ENCODE data around the gene CDK5.

CDK5 gene

DNA sequence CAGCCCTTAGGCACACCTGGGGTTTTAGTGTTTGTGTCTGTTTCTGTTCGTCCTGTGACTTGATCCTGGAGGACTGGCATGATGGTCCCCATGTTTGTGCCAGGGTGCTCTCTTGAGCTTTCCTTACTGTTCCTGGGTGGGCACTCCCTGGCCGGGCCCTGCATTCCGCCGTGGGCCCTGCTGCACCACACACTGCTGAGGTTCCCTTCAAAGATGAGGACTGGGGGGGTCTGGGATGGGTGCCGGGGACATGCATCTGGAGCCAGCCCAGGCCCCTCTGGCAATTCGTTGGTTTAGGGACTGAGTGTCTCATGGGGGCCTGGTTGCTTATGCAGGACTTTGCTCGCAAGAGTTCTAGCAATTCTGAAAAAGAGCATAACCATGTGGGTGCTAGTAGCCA is 33.3 kb upstream of the CDK5 start:
- DNase-seq: no peak
- TF ChIP-seq POLR2A (IDR thresholded peaks at IDR 0.05; ENCODE audit: low read length) (no peak), GATA1 (IDR thresholded peaks at IDR 0.05; ENCODE audit: low read depth, low read length) (no peak)

DNA sequence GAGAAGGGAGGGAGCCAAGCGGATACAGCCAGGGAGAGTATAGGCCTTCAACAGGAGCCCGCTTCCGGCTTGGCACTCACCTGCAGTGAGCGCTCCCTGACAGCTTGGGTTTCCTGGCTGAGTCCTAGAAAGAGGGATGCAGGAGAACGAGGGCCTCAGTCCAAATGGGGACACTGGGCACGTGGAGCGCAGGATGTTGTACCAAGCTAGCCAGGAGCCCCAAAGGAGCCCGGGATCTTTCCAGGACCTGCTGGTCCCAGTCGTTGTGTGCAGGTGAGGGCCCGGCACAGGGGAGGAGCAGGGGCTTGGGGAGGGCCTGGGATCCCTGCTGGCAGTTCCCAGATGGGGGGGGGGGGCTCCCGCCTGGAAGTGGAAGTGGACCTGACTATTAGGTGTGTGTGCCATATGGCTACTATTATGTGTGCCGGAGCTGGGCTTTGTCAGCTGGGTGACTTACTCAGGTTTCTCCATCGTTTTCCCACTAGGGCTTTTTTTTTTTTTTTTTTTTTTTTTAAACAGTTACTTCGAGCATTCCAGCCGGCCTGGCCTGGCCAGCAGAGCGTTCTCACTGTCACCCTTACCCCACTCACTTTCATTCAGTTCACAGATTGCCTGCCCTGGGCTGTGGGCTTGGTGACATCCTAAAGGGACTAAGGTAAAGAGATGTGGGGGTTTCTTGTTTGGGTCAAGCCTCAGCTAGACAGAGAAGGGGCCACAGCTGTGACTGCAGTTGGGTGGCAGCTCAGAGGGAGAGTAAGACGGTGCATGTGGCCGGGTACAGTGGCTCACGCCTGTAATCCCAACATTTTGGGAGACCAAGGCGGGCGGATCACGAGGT is 32.4 kb upstream of the CDK5 start:
- TF ChIP-seq GATA1 (IDR thresholded peaks at IDR 0.05; ENCODE audit: low read depth, low read length): no peak
- no peak for TF ChIP-seq POLR2A (IDR thresholded peaks at IDR 0.05; ENCODE audit: low read length)
- DNase-seq: no peak

DNA sequence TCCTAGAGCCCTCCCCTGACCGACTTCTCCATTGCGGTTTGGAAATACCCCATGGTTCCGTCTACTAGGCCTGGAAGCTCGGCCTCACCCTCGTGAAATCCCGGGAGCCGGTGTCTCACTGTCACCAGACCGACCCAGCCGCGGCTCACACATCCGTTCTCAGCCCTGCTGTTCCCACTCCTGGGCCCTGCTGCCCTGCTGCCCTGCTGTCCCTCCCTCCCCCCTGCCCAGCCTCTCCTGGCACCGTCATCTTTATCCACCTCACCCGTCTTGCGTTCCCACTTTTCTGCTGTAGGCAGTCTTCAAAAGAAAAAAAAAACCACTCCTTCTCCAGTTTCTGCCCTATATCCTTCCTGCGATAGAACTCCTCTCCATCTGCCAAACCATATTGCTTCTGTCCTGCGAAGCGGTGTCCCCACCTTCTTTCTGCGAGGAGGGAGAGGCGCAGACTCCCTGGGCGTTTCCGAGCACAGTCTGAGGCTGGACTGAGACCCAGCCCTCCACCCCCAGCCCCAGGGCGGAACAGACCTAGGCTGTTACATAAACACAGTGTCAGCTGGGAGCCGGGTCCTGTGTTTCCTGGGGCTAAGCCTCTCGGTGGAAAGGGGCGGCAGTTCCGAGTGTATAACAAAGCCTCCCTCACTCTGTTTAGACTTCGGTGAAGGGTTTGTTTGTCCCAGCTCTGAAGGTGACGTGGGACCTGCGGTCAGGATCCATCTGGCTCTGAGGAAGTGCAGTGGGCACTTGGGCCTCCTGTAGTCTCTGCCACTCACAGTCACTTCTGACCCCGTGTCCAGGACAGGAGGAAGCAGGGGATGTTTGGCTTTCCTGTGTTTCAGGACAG is 31.4 kb upstream of the CDK5 start:
- peak; percentile 53 to 64 for DNase-seq
- TF ChIP-seq POLR2A (IDR thresholded peaks at IDR 0.05; ENCODE audit: low read length) (peak; percentile 30), GATA1 (IDR thresholded peaks at IDR 0.05; ENCODE audit: low read depth, low read length) (no peak)

DNA sequence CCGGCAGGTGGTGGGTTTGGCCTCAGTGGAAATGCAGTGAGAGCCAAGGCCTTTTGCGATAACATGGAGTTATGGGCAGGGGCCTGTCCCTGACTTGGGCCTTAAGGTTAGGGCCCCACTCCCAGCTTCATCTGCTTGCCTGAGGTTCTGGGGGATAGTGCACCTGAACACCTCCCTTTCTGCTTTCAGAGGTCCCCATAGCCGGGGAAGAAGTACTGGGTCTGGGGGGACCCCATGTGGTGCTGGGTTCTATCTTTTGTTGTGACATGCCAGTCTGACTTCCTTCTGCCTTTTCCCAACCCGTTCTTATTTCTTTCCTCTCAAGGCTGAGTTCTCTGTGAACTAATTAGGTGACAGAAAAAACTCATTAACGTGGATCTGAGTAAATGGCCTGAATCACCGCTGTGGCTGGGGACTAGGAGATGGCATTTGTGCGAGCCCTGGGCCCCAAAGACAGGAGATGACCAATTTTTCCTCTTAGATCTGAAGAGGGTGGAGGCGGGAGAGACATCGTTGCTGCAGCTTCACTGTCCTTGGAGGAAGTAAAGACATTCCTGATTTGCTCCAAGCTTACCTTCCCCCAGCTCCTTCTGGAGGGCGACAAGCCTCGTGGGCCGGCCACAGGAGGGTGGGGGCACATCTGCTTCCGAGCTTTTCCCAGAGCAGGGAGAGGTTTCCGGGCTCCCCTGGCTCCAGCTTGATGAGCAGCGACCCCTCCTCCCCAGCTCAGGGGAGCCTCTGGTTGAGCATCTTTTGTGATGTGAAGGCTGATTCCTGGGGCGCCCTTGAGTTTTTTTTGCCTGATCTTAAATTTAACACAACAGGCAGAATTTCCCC is 30.5 kb upstream of the CDK5 start:
- TF ChIP-seq POLR2A (IDR thresholded peaks at IDR 0.05; ENCODE audit: low read length) (no peak), GATA1 (IDR thresholded peaks at IDR 0.05; ENCODE audit: low read depth, low read length) (no peak)
- DNase-seq: peak in 1 of 2 experiments; percentile 38

DNA sequence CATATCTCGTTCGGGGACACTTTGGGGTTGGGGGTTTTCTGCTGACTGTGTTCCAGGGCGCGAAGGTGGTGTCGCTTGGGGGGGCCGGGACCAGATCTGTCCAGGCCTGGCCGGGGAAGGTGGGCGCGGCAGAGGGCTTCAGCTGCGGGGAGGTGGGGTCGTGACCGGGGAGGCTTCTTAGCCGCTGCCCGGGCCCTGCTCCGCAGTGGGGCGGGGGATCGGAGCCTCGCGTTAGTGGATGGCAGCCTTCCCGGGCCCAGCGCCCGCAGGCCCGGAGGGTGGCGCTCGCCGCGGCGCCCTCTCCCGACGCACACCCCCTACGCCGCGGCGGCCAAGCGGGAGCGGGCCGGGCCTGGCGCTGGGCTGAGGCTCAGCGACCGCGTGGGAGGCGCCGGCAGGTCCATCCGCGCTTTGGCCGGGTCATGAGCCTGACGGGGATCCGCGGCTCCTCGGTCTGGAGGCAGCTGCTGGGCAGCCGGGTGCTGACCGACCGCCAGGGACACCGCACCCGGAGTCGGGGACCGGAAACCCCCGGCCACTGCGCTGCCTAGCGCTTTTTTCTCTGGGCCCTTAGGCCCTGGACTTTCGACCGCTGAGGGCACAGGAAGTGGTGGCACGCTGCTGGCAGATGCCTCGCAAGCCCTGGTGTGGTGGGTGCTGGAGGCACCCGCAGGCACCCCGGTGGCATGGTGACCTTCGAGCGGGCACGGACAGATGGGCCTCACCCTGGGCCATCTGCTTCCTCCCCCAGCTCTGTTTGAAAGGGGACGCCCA is 29.7 kb upstream of the CDK5 start:
- peak; percentile 64 to 72 for DNase-seq
- TF ChIP-seq POLR2A (IDR thresholded peaks at IDR 0.05; ENCODE audit: low read length): no peak
- no peak for TF ChIP-seq GATA1 (IDR thresholded peaks at IDR 0.05; ENCODE audit: low read depth, low read length)

DNA sequence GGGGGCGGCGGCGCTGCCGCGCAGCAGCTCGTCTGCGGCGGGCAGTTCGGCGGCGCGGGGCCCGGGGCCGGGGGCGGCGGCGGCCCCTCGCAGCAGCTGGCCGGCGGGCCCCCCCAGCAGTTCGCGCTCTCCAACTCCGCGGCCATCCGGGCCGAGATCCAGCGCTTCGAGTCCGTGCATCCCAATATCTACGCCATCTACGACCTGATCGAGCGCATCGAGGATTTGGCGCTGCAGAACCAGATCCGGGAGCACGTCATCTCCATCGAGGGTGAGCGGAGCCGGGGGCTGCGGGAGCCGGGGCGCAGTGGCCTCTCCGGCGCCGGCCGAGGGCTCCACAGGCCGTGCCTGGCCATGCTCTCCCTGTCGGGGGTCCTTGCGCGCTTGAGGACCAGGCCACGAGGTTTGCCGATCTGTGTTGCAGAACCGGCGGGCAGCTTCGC is 29.1 kb upstream of the CDK5 start:
- peak; percentile 61 to 67 for DNase-seq
- TF ChIP-seq GATA1 (IDR thresholded peaks at IDR 0.05; ENCODE audit: low read depth, low read length): no peak

DNA sequence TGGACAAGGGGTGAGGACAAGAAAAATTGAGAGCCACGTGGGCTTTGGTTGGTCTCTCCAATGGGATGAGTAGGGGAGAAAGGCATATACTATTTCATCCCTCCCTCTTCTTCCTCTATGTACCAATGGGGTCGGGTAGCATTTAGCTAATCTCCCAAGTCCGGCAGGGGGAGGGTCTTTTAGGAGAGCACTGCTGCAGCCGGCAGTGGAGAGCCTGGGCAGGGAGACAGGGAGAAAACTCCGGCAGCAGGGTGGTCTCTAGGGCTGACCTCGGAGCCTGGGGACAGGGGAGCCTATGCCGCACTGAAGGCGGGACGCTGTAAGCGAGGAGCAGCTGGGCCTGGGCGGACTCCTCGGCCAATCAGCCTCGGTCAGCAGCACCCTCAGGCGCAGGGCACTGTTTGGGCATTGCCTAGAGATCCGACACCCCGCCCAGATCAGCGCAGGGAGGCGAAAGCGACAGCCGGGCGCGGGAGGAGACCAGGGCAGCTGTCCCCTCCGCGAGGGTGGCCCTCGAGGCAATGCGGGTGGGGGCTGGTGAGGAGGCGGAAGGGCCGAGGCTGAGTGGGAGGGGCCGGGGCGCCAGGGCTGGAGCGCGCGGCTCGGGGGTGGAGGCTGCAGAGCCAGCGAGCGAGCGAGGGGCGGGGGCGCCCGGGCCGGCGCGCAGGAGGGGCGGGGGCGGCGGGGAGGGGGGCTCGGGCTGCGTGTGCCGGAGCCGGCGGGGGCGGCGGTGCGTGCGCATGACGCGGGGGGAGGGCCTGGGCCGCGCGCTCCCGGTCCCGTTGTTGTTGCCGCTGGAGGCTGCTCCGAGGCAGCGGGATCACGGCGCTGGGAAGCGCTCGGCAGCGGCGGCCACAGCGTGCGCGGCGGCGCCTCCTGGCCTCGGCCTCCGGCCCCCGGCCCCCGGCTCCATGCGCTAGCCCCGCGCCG is 28.3 kb upstream of the CDK5 start, which contains the start of gene AGAP3:
Gene AGAP3 (plus strand): TSS at position 785 of the 930 bp plus-strand sequence. CDS start 267 bp downstream, outside the sequence.
- TF ChIP-seq GATA1 (IDR thresholded peaks at IDR 0.05; ENCODE audit: low read depth, low read length) (no peak), POLR2A (IDR thresholded peaks at IDR 0.05; ENCODE audit: low read length) (peak; percentile 51)
- peak; percentile 81 for DNase-seq

DNA sequence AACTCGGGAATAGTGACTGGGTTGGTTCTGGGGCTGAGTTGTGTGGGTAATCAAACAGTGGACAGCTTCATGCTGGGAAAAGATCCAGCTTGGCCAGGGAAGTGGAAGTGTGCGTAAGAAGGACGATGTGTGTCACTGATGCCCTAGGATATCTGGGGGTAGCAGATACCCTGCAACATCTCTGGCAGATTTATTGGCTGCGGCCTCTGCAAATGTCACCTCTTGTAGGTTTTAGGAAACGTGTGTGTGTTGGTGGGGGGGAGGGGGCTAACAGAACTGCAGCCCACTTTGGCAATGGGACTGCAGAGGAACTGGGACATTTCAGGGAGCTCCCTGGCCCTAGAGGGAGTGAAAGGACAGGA is 27.6 kb upstream of the CDK5 start:
- TF ChIP-seq GATA1 (IDR thresholded peaks at IDR 0.05; ENCODE audit: low read depth, low read length) (no peak), POLR2A (IDR thresholded peaks at IDR 0.05; ENCODE audit: low read length) (no peak)

DNA sequence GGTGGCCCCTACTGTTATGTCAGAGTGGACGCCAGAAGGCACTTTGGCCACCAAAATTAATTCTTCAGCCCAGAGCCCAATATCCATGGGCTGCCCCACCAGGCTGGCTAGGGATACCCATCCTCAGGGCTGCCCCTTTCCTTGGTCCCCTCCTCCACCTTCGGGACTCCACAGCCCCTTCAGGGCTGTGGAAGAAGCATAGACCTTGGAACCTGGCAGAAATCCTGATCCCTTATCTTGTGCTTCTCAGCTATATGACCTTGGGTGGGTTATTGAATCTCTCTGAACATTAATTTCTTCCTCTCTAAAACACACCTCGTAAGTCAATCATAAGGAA is 26.1 kb upstream of the CDK5 start:
- DNase-seq: no peak
- TF ChIP-seq POLR2A (IDR thresholded peaks at IDR 0.05; ENCODE audit: low read length) (no peak), GATA1 (IDR thresholded peaks at IDR 0.05; ENCODE audit: low read depth, low read length) (no peak)

More for the DNA sequence above, 27.6 kb upstream of the CDK5 start:
- DNase-seq: no peak

DNA sequence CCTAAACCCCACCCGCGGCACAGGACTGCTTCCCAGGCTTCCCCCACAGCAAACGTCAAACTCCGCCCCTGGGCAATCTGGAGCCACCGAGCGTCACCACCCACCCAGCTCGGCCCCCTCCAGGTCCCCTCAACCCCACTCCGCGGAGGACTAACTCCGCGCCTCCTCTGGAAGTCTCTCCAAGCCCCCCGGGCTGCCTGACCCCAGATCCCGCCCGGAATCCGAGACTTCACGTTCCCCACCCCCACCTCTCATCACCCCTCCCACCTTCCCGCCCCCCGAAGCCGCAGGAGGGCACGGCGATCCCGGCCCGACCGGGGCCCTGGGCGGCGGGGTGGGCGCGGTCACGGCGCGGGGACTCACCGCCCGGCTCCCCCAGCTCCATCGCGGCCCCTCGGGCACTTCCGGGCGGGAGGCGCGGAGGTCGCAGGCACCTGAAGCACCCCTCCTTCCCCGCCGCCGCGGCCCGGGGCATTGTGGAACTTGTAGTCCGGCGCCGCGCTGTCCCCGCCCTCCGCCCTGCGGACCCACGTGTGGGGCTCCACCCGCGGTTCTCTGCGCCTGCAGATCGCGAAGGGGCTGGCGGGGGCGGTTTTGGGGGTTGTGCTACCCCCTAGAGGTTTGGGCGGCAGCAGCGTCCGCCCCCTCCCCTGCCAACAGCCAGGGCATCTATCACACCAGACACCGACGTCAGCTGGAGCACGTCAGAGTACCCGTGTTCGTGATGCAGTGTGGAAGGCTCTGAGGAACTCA is 25.6 kb upstream of the CDK5 start, which contains the start of gene TMUB1:
Gene TMUB1 (minus strand): TSS at position 423 of the 753 bp plus-strand sequence. CDS start 930 bp downstream, outside the sequence.
- TF ChIP-seq POLR2A (IDR thresholded peaks at IDR 0.05; ENCODE audit: low read length) (no peak), GATA1 (IDR thresholded peaks at IDR 0.05; ENCODE audit: low read depth, low read length) (no peak)
- peak; percentile 74 to 82 for DNase-seq

Data from erythroblast (primary cell).